NCI-H748 (cell line): Measurements from ENCODE around the gene SLC17A6.

Experiments used
- DNase-seq: peaks from one replicate; lab custom pipeline; 2025; ENCODE audit not compliant: unreplicated experiment; lab: John Stamatoyannopoulos, UW

Gene SLC17A6

GRCh38 chr11:22389526-22390282 is 51.5 kb downstream of the SLC17A6 start:
- no peak for DNase-seq

DNA sequence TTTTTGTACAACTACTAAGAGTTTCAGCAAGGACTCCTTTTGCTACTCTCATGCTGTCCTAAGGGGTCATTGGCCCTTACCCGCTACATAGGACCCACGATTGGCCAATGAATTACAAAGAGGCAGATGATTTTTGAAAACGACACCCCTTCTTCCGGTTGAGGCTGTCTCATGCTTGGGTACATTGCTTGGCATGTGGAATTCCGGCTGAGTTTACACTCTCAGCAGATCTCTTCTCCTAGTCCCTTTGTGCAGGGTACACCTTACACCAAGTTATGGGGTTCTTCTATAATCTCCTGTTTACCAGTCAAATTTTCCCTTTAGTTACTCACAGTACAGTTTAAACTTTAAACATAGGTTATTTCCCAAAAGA is 52.1 kb downstream of the SLC17A6 start:
- no peak for DNase-seq

DNA sequence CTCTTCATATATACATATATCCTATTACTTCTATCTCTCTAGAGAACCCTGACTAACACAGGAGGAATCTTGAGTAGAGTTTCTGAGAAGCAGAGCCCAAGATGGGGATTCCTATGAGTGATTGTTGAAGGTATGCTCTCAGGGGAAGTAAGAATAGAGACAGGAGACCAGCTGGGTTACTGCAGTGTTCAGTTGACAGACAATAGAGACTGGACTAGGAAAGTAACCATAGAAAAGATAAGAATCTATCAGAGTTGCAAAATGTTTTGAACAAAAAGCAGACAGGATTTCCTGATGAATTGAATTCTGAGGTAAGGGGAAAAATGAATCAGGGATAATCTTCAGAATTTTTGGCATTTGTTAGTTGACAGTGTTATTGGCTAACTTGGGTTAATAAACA is 54.4 kb downstream of the SLC17A6 start:
- no peak for DNase-seq

- DNase-seq: no peak
Measured at GRCh38 chr11:22405377-22405776, 67.2 kb downstream of the SLC17A6 start.

GRCh38 chr11:22407267-22407666 is 69.1 kb downstream of the SLC17A6 start:
- DNase-seq: no peak

DNA sequence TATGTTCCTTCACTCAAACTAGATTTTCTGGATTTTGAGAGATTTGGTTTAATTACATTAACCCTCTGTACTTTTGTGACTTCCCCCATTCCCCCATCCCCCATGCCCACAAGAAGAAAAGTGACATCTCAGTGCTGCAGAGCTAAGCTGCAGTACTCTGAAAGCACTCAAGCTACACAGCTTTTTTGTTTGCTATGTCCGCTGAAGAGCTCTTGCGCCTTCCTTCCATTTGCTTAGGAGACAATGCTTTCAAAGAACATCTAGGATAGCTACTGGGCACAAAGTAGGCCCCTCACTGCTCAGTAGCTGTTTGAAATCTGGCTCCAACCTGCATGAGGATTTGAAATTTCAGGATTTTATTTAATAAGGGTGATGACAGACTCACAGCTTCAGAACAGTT is 69.7 kb downstream of the SLC17A6 start:
- DNase-seq: no peak

GRCh38 chr11:22415476-22415875 is 77.3 kb downstream of the SLC17A6 start:
- DNase-seq: no peak

DNA sequence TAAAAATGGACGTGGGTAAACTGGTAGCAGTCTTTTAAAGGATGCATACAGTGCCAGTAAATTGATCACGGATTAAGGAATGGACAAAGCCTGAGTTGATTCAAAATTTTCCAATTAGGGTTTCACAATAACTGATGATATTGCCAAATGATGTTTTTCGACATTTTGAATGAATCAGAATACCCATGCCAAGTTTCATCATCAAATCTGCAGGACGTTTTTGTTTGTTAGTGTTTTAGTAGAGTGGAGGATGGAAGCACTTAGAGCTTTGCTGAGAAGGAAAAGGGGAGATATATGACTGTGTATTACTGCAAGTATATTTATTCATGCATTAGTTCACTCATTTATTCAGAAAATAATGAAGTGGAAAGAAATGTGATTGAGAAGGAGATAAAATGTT is 78.3 kb downstream of the SLC17A6 start:
- DNase-seq: no peak

- no peak for DNase-seq
Measured at GRCh38 chr11:22426915-22427314, 88.7 kb downstream of the SLC17A6 start.
